Adrenal gland (tissue), 12 donors: ENCODE data around the gene PRSS38. TPM values are rescaled to one million over a fixed set of nuclear protein-coding genes. Genes with fewer than 3 reads are reported as not detected.

Experiments
- DNase-seq, 7 donors: peaks; one replicate each; pipeline ENCODE4 v3.0.0-alpha.2; 2019 to 2020
- H3K27ac ChIP-seq, 5 donors: fragments of 200-600 bp; sonication (generic) in 4 of 5; 1 replicate in 3 of 5; 2 replicates in 2 of 5; pipeline versions ENCODE4 v1.5.1 to v1.8.0; 2016 to 2020; ENCODE audit warnings: mild to moderate bottlenecking in 1 of 5
- H3K27me3 ChIP-seq: fragments of 200-600 bp; 2 replicates; pipeline ENCODE4 v1.8.0; 2021
- H3K36me3 ChIP-seq, 2 donors: fragments of 200-600 bp; replicated peaks in 1 of 2; 1 replicate in 1 of 2; 2 replicates in 1 of 2; pipeline versions ENCODE4 v1.5.1 to v1.8.0; 2018 to 2022
- H3K4me1 ChIP-seq, 2 donors: fragments of 200-600 bp; replicated peaks in 1 of 2; 1 replicate in 1 of 2; 2 replicates in 1 of 2; pipeline versions ENCODE4 v1.5.1 to v1.8.0; 2018 to 2021
- H3K4me3 ChIP-seq, 4 donors: fragments of 200-600 bp; sonication (generic) in 3 of 4; one replicate each; pipeline ENCODE4 v1.5.1; 2016 to 2018
- H3K9me3 ChIP-seq, 3 donors: fragments of 200-600 bp; sonication (generic) in 1 of 3; replicated peaks in 1 of 3; 1 replicate in 2 of 3; 2 replicates in 1 of 3; pipeline versions ENCODE4 v1.5.1 to v1.8.0; 2016 to 2021
- POLR2A ChIP-seq, 2 donors: fragments of 450-650 bp; IDR thresholded peaks; one replicate each; pipeline ENCODE4 v1.6.1; 2017; ENCODE audit warnings: antibody characterized with exemption in 2 of 2, mild to moderate bottlenecking in 2 of 2, moderate library complexity in 1 of 2
- WGBS, 4 donors: extraction: QIAGEN DNeasy Blood & Tissue Kit in 2 of 4; methylation state at CpG; one replicate each; pipeline versions ENCODE4 v1.1.5 to v1.1.7; 2013 to 2017; 5-methylcytosine and 5-hydroxymethylcytosine counted together
- intact Hi-C, 2 donors: fragments of 100-400 bp; cut with DNase I; formaldehyde crosslinking; loops; one replicate each; pipeline versions ENCODE4 v1.14.1 to v1.15.0; 2022 to 2023
- polyA plus RNA-seq, 3 donors: library from polyadenylated mRNA; stranded (reverse); fragments of 200-250 nt in 2 of 3; fragments of 350-450 nt in 1 of 3; fragmentation: Illumina TruSeq in 1 of 3; extraction: RNeasy Lipid Tissue Mini Kit (QIAGEN cat#74804) in 1 of 3; gene quantifications; one replicate each; pipeline ENCODE4 v1.2.3, GENCODE V29; 2013 to 2014
- total RNA-seq, 9 donors: library from RNA; depleted of rRNA in 4 of 9; stranded (reverse); fragments of >200 nt in 4 of 9; fragments of 120-200 nt in 1 of 9; fragmentation: NEBNext Ultra II Directional in 1 of 9; extraction: Animal tissue kit (Norgen Biotek cat#: 25700) in 1 of 9; gene quantifications; one replicate each; pipeline versions ENCODE4 v1.1.0 to v1.2.4, GENCODE V29; 2013 to 2023
- TF ChIP-seq, protein P1 (sequence below), 6 experiments: fragments of 450-650 bp in 4 of 6; fragments of 200-600 bp in 2 of 6; sonication (generic) in 1 of 6; IDR thresholded peaks; 1 replicate in 5 of 6; 2 replicates in 1 of 6; pipeline versions ENCODE4 v1.5.1 to v1.8.0; 2016 to 2021; ENCODE audit warnings: antibody characterized with exemption in 6 of 6, mild to moderate bottlenecking in 2 of 6, moderate library complexity in 1 of 6
- donor health status: healthy with polysubstance abuse.
- donor health status: Bipolar disorder and iron deficiency.
- donor health status: DM: yes; HTN: yes; CAD: no.
- donor health status: DM: no; HTN: no; CAD: no.
- donor health status: DM: no; HTN: no; CAD: no.
- donor health status: DM: yes; HTN: yes; CAD: no.

The PRSS38 gene
- total and polyA plus RNA-seq, 12 donors: not detected

DNA sequence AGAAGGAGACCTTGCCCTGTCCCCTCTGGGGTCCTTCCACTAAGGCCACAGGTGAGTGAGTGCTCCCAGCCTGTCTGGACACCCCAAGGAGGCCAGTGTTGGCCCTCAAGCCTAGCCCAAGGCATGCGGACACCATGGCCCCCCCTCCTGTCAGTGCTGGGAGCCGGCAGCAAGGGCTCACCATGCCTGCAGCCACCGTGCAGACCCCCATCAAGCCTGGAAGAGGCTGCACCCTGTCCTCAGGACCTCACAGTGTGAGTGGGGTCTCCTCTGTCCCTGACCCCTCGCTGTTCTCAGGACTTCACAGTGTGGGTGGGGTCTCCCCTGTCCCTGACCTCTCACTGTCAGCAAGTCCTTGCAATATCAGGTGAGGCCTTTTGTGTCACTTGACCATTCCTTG is 33.2 kb upstream of the PRSS38 start:
- no peak for TF ChIP-seq POLR2A (IDR thresholded peaks at IDR 0.05)
- H3K27ac ChIP-seq: no peak overlapping the region
- intact Hi-C loops: no loop called here
- H3K4me3 ChIP-seq: no peak overlapping the region
- WGBS, 4 donors: 91 to 100% (median 96%) methylated on average over 1 to 4 of the region's 4 CpGs
- H3K27me3 ChIP-seq: no peaks in the 10 kb centered on the region
- peaks cover 8 to 13% of the 10 kb centered on the region in 2 donors for H3K4me1 ChIP-seq
- H3K9me3 ChIP-seq: no peaks in the 10 kb centered on the region
- no peaks in the 10 kb centered on the region for H3K36me3 ChIP-seq
- peak in 2 of 7 donors; percentile 9 to 27 for DNase-seq

DNA sequence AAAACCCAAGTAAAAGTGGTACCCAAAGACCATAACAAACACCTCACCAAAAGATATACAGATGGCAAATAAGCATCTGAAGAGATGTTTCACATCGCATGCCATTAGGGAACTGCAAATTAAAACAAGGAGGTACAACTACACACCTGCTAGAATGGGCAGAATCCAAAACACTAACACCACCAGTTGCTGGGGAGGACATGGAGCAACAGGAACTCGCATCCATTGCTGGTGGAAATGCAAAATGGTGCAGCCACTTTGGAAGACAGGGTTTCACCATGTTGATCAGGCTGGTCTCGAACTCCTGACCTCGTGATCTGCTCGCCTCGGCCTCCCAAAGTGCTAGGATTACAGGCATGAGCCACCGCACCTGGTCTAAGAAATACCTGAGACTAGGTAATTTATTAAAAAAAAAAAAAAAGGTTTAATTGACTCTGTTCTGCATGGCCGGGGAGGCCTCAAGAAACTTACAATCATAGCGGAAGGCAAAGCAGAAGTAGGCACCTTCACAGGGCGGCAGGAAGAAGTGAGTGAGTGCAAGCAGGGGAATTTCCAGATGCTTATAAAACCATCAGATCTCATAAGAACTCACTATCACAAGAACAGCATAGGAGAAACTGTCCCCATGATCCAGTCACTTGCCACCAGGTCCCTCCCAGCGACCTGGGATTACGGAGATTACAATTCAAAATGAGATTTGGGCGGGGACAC is 30.2 kb upstream of the PRSS38 start:
- Histone ChIP-seq H3K9me3 (no peaks in the 10 kb centered on the region), H3K27ac (no peak overlapping the region), H3K36me3 (no peaks in the 10 kb centered on the region), H3K4me1 (peaks cover 12 to 21% of the 10 kb centered on the region in 2 donors), H3K4me3 (no peak overlapping the region), H3K27me3 (no peaks in the 10 kb centered on the region)
- intact Hi-C loops: no loop called here
- no peak for TF ChIP-seq POLR2A (IDR thresholded peaks at IDR 0.05)
- TF ChIP-seq, protein P1, sequence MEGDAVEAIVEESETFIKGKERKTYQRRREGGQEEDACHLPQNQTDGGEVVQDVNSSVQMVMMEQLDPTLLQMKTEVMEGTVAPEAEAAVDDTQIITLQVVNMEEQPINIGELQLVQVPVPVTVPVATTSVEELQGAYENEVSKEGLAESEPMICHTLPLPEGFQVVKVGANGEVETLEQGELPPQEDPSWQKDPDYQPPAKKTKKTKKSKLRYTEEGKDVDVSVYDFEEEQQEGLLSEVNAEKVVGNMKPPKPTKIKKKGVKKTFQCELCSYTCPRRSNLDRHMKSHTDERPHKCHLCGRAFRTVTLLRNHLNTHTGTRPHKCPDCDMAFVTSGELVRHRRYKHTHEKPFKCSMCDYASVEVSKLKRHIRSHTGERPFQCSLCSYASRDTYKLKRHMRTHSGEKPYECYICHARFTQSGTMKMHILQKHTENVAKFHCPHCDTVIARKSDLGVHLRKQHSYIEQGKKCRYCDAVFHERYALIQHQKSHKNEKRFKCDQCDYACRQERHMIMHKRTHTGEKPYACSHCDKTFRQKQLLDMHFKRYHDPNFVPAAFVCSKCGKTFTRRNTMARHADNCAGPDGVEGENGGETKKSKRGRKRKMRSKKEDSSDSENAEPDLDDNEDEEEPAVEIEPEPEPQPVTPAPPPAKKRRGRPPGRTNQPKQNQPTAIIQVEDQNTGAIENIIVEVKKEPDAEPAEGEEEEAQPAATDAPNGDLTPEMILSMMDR (IDR thresholded peaks at IDR 0.05): no peak
- DNase-seq: peak in 1 of 7 donors; percentile 35
- WGBS, 4 donors: 88 to 91% (median 90%) methylated on average over 13 of the region's 13 CpGs

DNA sequence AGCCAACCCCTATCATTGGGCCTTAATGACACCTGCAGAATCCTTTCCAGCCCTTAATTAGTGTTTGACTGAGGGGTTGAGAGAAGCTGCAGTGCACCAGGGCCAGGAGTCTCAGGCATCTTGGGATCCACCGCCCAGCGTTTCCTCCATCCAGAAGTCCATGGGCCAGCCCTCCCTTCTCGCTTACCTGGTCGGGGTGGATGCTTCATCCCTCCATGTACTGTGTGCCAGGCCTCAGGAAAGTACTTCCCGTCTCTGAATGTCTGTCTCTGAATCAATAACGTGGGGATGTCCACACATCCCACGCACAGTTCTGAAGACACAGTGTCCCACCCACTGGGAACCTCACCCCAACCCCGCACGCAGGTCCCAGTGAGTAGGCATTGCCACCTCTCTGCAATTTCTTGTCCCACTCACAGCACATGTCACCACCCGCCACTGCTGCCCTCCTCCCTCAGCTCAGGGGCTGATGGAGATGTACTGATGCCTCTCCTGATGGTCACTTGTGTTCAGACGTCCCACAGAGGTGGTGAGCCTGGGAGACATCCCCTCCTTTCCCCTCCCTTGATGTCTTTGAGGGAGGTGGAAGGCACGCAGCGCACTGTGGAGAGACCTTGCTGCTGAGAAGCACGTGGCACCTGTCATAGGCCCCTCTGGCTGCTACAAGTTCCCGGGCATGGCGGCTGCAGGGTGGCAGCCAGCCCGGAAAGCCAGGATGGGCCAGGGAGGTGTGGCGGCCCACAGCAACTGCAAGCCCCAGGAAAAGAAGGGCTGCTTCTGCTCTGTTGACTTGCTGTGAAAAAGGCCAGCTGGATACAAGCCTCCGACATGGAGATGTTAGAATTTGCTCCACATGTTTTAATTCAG is 29.4 kb upstream of the PRSS38 start:
- WGBS, 4 donors: 55 to 60% (median 58%) methylated on average over 17 to 19 of the region's 19 CpGs
- no peak overlapping the region for H3K4me3 ChIP-seq

DNA sequence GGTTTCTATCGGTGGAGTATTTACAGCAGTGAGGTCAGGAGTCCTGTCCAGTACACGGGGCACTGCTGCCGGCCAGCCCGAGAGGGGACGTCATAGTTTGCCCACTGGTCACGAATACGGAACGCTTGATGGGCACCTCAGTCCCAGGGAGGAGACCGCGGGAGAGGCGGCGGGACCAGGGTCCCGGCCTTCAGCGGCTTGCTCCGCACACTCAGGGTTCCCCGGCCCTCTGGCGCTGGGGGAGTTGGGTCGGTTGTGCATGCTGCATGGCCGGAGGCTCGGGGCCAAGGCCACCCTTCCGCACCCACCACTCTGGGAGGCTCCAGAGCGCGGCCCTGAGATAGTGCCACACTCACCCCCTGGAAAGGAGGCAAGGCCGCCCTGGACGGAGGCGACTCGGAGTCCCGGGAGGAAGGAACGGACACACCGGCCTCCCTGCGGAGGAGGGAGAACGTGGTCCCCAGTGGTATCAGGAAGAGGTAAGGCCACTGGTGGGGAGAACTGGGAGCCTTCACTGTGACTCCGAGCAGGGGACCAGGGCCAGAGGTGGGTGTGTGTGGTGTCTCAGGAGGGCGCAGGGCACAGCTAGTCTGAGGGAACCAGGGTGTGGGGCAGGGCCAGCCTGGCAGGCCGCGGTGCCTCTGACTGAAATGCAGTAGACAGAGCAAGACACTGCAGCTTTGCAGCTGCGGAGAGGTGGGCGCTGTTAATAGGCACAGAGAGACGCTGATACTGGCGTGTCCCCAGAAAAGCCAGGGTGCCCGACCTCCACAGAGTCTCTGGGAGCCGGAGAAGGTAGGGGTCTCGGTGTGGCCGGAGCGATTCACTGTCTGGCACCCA is 28.6 kb upstream of the PRSS38 start:
- 14 to 26% (median 17%) methylated on average over 27 to 45 of the region's 45 CpGs for WGBS, 4 donors
- Histone ChIP-seq H3K36me3 (no peaks in the 10 kb centered on the region), H3K27me3 (no peaks in the 10 kb centered on the region), H3K4me3 (peak overlapping the region in 2 of 4 donors; percentile 11 to 53), H3K27ac (peak overlapping the region in 4 of 5 donors; percentile 23 to 81 (median 52)), H3K9me3 (no peaks in the 10 kb centered on the region), H3K4me1 (peaks cover 12 to 21% of the 10 kb centered on the region in 2 donors)
- intact Hi-C loops: no loop called here
- peak in 6 of 7 donors; percentile 31 to 64 (median 48) for DNase-seq
- no peak for TF ChIP-seq POLR2A (IDR thresholded peaks at IDR 0.05)
- TF ChIP-seq, protein P1 (IDR thresholded peaks at IDR 0.05): no peak

More for the DNA sequence above, 29.4 kb upstream of the PRSS38 start:
- H3K27ac ChIP-seq: no peak overlapping the region
- no peaks in the 10 kb centered on the region for H3K27me3 ChIP-seq
- H3K9me3 ChIP-seq: no peaks in the 10 kb centered on the region
- DNase-seq: peak in 5 of 7 donors; percentile 23 to 56 (median 40)
- intact Hi-C loops: no loop called here
- TF ChIP-seq, protein P1 (IDR thresholded peaks at IDR 0.05): no peak
- no peak for TF ChIP-seq POLR2A (IDR thresholded peaks at IDR 0.05)
- no peaks in the 10 kb centered on the region for H3K36me3 ChIP-seq
- H3K4me1 ChIP-seq: peaks cover 12 to 21% of the 10 kb centered on the region in 2 donors
